Right atrium auricular region (tissue), 2 donors: ENCODE data around the gene BMP4. TPM values are rescaled to one million over a fixed set of nuclear protein-coding genes. Genes with fewer than 3 reads are reported as not detected.

Experiments
- DNase-seq: peaks from one replicate; pipeline ENCODE4 v3.0.0-alpha.2; 2019; ENCODE audit warnings: low spot score
- H3K27ac ChIP-seq, 2 donors: fragments of 200-600 bp; sonication (generic); 1 replicate in 1 of 2; 2 replicates in 1 of 2; pipeline ENCODE4 v1.5.1; 2016 to 2019
- H3K27me3 ChIP-seq, 2 donors: fragments of 200-600 bp; sonication (generic); one replicate each; pipeline versions ENCODE4 v1.5.1 to v1.6.0; 2017 to 2019
- H3K36me3 ChIP-seq: fragments of 200-600 bp; sonication (generic); one replicate; pipeline ENCODE4 v1.5.1; 2016
- H3K4me1 ChIP-seq, 2 donors: fragments of 200-600 bp; sonication (generic); one replicate each; pipeline versions ENCODE4 v1.5.1 to v1.6.0; 2017 to 2019
- H3K4me3 ChIP-seq, 2 donors: fragments of 200-600 bp; sonication (generic); 1 replicate in 1 of 2; 2 replicates in 1 of 2; pipeline ENCODE4 v1.5.1; 2017 to 2019; ENCODE audit warnings: mild to moderate bottlenecking in 1 of 2, moderate library complexity in 1 of 2
- H3K9me3 ChIP-seq, 2 donors: fragments of 200-600 bp; sonication (generic); one replicate each; pipeline ENCODE4 v1.5.1; 2019
- CTCF ChIP-seq, 2 donors: fragments of 200-600 bp; sonication (generic); IDR thresholded peaks; one replicate each; pipeline ENCODE4 v1.5.1; 2019; ENCODE audit warnings: antibody characterized with exemption in 2 of 2
- total RNA-seq, 2 donors: library from RNA; depleted of rRNA; stranded (reverse); fragments of >200 nt; gene quantifications; one replicate each; pipeline ENCODE4 v1.1.0, GENCODE V29; 2016

The BMP4 gene
- total RNA-seq, 2 donors from 2014 or later = 7.8 to 17.9 TPM

DNA sequence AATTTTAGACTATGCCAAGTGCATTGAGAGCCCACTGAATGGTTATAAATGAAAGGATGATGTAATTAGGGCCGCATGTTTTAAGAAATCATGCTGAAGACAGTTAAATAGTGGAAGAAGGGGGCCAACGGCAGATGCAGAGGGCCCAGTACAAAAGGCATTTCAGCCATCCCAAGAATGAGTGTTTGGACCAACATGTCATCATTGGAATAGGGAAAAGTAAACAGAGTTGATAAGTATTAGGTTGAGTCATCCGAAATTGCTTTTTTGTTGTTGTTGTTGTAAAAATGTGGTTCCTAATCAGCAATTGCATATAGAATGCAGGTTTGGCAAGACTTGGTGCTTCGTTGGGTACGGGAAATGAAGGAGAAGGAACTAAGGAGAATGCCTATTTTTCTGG, 29.5 kb downstream of the BMP4 start:
- Histone ChIP-seq H3K27ac (no peak overlapping the region), H3K27me3 (no peaks in the 10 kb centered on the region), H3K36me3 (no peaks in the 10 kb centered on the region), H3K9me3 (no peaks in the 10 kb centered on the region), H3K4me3 (no peak overlapping the region), H3K4me1 (no peaks in the 10 kb centered on the region)
- no peak for DNase-seq
- no peak for TF ChIP-seq CTCF (IDR thresholded peaks at IDR 0.05)

GRCh38 chr14:53925201-53925766, 31.3 kb downstream of the BMP4 start:
- H3K4me3 ChIP-seq = no peak overlapping the region
- H3K27ac ChIP-seq = no peak overlapping the region
- no peaks in the 10 kb centered on the region for H3K27me3 ChIP-seq
- TF ChIP-seq CTCF (IDR thresholded peaks at IDR 0.05) = no peak
- no peaks in the 10 kb centered on the region for H3K4me1 ChIP-seq
- H3K9me3 ChIP-seq = no peaks in the 10 kb centered on the region
- no peaks in the 10 kb centered on the region for H3K36me3 ChIP-seq
- DNase-seq = no peak

- Histone ChIP-seq H3K4me3 (no peak overlapping the region), H3K27me3 (no peaks in the 10 kb centered on the region), H3K36me3 (no peaks in the 10 kb centered on the region), H3K9me3 (no peaks in the 10 kb centered on the region), H3K4me1 (no peaks in the 10 kb centered on the region), H3K27ac (no peak overlapping the region)
- no peak for DNase-seq
- TF ChIP-seq CTCF (IDR thresholded peaks at IDR 0.05) = no peak
These were observed 31.9 kb downstream of the BMP4 start for GRCh38 chr14:53924753-53925152.

- H3K27ac ChIP-seq = no peak overlapping the region
- H3K27me3 ChIP-seq = no peaks in the 10 kb centered on the region
- no peaks in the 10 kb centered on the region for H3K4me1 ChIP-seq
- no peaks in the 10 kb centered on the region for H3K36me3 ChIP-seq
- H3K9me3 ChIP-seq = no peaks in the 10 kb centered on the region
- DNase-seq = no peak
- H3K4me3 ChIP-seq = no peak overlapping the region
- TF ChIP-seq CTCF (IDR thresholded peaks at IDR 0.05) = no peak
These were observed 35.6 kb downstream of the BMP4 start for GRCh38 chr14:53921027-53921426.

GRCh38 chr14:53916239-53916638, 40.4 kb downstream of the BMP4 start:
- H3K27ac ChIP-seq = no peak overlapping the region
- H3K36me3 ChIP-seq = no peaks in the 10 kb centered on the region
- no peaks in the 10 kb centered on the region for H3K9me3 ChIP-seq
- H3K4me1 ChIP-seq = no peaks in the 10 kb centered on the region
- no peaks in the 10 kb centered on the region for H3K27me3 ChIP-seq
- DNase-seq = no peak
- no peak for TF ChIP-seq CTCF (IDR thresholded peaks at IDR 0.05)
- H3K4me3 ChIP-seq = no peak overlapping the region

GRCh38 chr14:53915364-53916014, 41.1 kb downstream of the BMP4 start:
- Histone ChIP-seq H3K4me3 (no peak overlapping the region), H3K4me1 (no peaks in the 10 kb centered on the region), H3K9me3 (no peaks in the 10 kb centered on the region), H3K27ac (no peak overlapping the region), H3K36me3 (no peaks in the 10 kb centered on the region), H3K27me3 (no peaks in the 10 kb centered on the region)
- no peak for DNase-seq
- no peak for TF ChIP-seq CTCF (IDR thresholded peaks at IDR 0.05)
